Stomach (tissue), 9 donors: ENCODE data around the gene ANKRD11. TPM values are rescaled to one million over a fixed set of nuclear protein-coding genes. Genes with fewer than 3 reads are reported as not detected.

Experiments
- DNase-seq, 2 donors: peaks; one replicate each; pipeline versions ENCODE4 v3.0.0 to v3.0.0-alpha.2; 2013 to 2019
- H3K27ac ChIP-seq, 5 donors: fragments of 200-600 bp in 4 of 5; sonication (generic) in 4 of 5; one replicate each; pipeline ENCODE4 v1.5.1; 2013 to 2019; ENCODE audit warnings: mild to moderate bottlenecking in 1 of 5, moderate library complexity in 1 of 5
- H3K27me3 ChIP-seq, 3 donors: fragments of 200-600 bp; sonication (generic); one replicate each; pipeline ENCODE4 v1.5.1; 2017 to 2019; ENCODE audit warnings: mixed run types in 1 of 3
- H3K36me3 ChIP-seq, 4 donors: fragments of 200-600 bp; sonication (generic); 1 replicate in 3 of 4; 2 replicates in 1 of 4; pipeline ENCODE4 v1.5.1; 2016 to 2019
- H3K4me1 ChIP-seq, 4 donors: fragments of 200-600 bp; sonication (generic); one replicate each; pipeline ENCODE4 v1.5.1; 2016 to 2019
- H3K4me3 ChIP-seq, 4 donors: fragments of 200-600 bp; sonication (generic) in 3 of 4; one replicate each; pipeline ENCODE4 v1.5.1; 2016 to 2019; ENCODE audit warnings: mild to moderate bottlenecking in 1 of 4
- H3K9me3 ChIP-seq, 4 donors: fragments of 200-600 bp; sonication (generic); one replicate each; pipeline ENCODE4 v1.5.1; 2016 to 2019
- CTCF ChIP-seq, 7 experiments: fragments of 450-650 bp in 4 of 7; fragments of 200-600 bp in 3 of 7; sonication (generic) in 3 of 7; IDR thresholded peaks; one replicate each; pipeline ENCODE4 v1.5.1; 2016 to 2019; ENCODE audit warnings: antibody characterized with exemption in 7 of 7, control low read depth in 2 of 7, mild to moderate bottlenecking in 1 of 7
- EP300 ChIP-seq: sonication (generic); formaldehyde crosslinking; IDR thresholded peaks from one replicate; pipeline ENCODE4 v1.6.1; 2017; ENCODE audit warnings: antibody characterized with exemption
- POLR2A ChIP-seq, 4 donors: fragments of 450-650 bp; IDR thresholded peaks; one replicate each; pipeline ENCODE4 v1.6.1; 2016; ENCODE audit warnings: antibody characterized with exemption in 4 of 4, control low read depth in 2 of 4, mild to moderate bottlenecking in 1 of 4, moderate library complexity in 1 of 4
- POLR2AphosphoS5 ChIP-seq, 3 donors: sonication (generic); formaldehyde crosslinking; IDR thresholded peaks; one replicate each; pipeline ENCODE4 v1.6.1; 2016; ENCODE audit warnings: antibody characterized with exemption in 3 of 3
- WGBS, 5 donors: extraction: QIAGEN DNeasy Blood & Tissue Kit in 3 of 5; methylation state at CpG; one replicate each; pipeline versions ENCODE4 v1.1.5 to v1.1.7; 2013 to 2018; 5-methylcytosine and 5-hydroxymethylcytosine counted together
- intact Hi-C: fragments of 100-400 bp; cut with DNase I; formaldehyde crosslinking; loops from one replicate; pipeline ENCODE4 v1.15.1; 2023; ENCODE audit warnings: low total_unique reads
- polyA plus RNA-seq, 3 donors: library from polyadenylated mRNA; stranded (reverse); fragments of 200-250 nt; gene quantifications; one replicate each; pipeline ENCODE4 v1.2.3, GENCODE V29; 2013
- total RNA-seq, 5 donors: library from RNA; depleted of rRNA; stranded (reverse); fragments of >200 nt; gene quantifications; one replicate each; pipeline versions ENCODE4 v1.1.0 to v1.2.3, GENCODE V29; 2014 to 2016
- donor health status: healthy with polysubstance abuse.
- donor health status: Bipolar disorder and iron deficiency.
- donor health status: healthy.

ANKRD11 gene
- total and polyA plus RNA-seq, 8 donors = 25.4 to 350 (median 88.7) TPM

- DNase-seq = no peak
- Histone ChIP-seq H3K27ac (peak overlapping the region in 4 of 5 donors; percentile 8 to 83 (median 56)), H3K27me3 (no peaks in the 10 kb centered on the region), H3K4me3 (no peak overlapping the region), H3K36me3 (peaks cover 0 to 4% (median 0%) of the 10 kb centered on the region in 4 donors), H3K9me3 (no peaks in the 10 kb centered on the region), H3K4me1 (peaks cover 76 to 97% (median 88%) of the 10 kb centered on the region in 4 donors)
- intact Hi-C loops = no loop called here
- no peak for TF ChIP-seq CTCF (IDR thresholded peaks at IDR 0.05)
- TF ChIP-seq POLR2AphosphoS5 (IDR thresholded peaks at IDR 0.05) = no peak
- no peak for TF ChIP-seq POLR2A (IDR thresholded peaks at IDR 0.05)
- no peak for TF ChIP-seq EP300
- 78 to 90% (median 85%) methylated on average over 18 to 26 of the region's 26 CpGs for WGBS, 5 donors
Observed at GRCh38 chr16:89323120-89323960, 167.0 kb downstream of the ANKRD11 start.

- WGBS, 5 donors = 56 to 68% (median 61%) methylated on average over 17 to 19 of the region's 19 CpGs
- no peaks in the 10 kb centered on the region for H3K27me3 ChIP-seq
- H3K9me3 ChIP-seq = no peaks in the 10 kb centered on the region
- TF ChIP-seq POLR2AphosphoS5 (IDR thresholded peaks at IDR 0.05) = no peak
- no peak for TF ChIP-seq CTCF (IDR thresholded peaks at IDR 0.05)
- no peak for TF ChIP-seq EP300
- no peak for TF ChIP-seq POLR2A (IDR thresholded peaks at IDR 0.05)
- H3K4me3 ChIP-seq = no peak overlapping the region
- peak overlapping the region in 4 of 5 donors; percentile 39 to 83 (median 48) for H3K27ac ChIP-seq
- peak in 1 of 2 donors; percentile 80 for DNase-seq
- H3K36me3 ChIP-seq = no peaks in the 10 kb centered on the region
- intact Hi-C loops = no loop called here
- peaks cover 85 to 100% (median 96%) of the 10 kb centered on the region in 4 donors for H3K4me1 ChIP-seq
Observed at GRCh38 chr16:89322321-89323119, 167.8 kb downstream of the ANKRD11 start.

DNA sequence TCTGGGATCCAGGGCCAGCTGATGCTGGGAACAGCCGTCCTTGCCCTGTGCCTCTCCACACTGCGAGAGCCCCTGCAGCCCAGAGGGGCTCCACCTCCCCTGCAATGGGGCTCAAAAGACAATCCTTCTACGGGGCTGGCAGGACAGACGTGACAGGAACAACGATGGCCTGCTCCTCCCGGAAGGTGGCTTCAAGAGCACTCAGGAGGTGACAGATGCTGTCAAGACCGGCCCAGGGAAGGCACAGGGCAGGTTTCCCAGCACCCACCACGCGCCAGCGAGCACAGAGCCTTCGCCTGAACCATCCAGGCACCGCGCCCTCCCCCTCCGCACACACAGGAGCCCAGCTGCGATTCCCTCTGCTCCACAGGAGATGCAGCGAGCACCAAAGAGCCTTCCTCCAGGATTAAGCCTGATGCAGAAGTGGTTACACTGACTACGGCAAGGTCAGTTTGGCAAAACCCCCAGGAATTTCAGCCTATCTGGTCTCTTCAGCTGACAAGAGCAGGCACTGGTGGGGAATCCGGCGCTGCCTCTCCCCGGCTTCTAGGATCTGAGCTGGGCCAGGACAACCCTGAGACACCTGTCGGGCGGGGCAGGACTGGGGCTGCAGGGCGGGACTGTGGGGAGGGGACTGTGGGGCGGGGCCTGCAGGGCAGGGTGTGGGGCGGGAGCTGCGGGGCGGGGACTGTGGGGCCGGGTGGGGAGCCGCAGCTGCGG, 169.4 kb downstream of the ANKRD11 start:
- H3K4me3 ChIP-seq = peak overlapping the region in 3 of 4 donors; percentile 5 to 32 (median 25)
- H3K36me3 ChIP-seq = peaks cover 0 to 9% (median 2%) of the 10 kb centered on the region in 4 donors
- peak overlapping the region in 4 of 5 donors; percentile 34 to 78 (median 76) for H3K27ac ChIP-seq
- no peaks in the 10 kb centered on the region for H3K27me3 ChIP-seq
- DNase-seq = peak; percentile 60 to 75
- WGBS, 5 donors = 31 to 62% (median 38%) methylated on average over 11 to 30 of the region's 30 CpGs
- H3K9me3 ChIP-seq = no peaks in the 10 kb centered on the region
- peaks cover 83 to 100% (median 98%) of the 10 kb centered on the region in 4 donors for H3K4me1 ChIP-seq
- TF ChIP-seq EP300 (no peak), CTCF (IDR thresholded peaks at IDR 0.05) (no peak), POLR2AphosphoS5 (IDR thresholded peaks at IDR 0.05) (no peak), POLR2A (IDR thresholded peaks at IDR 0.05) (no peak)
- intact Hi-C loops = no loop called here
